NCI-H345 treated with DMSO at 0.1 percent for 48 hours (cell line): ENCODE measurements around the gene BPIFB4.

Experiments
- DNase-seq: peaks from one replicate; lab custom pipeline; 2025; ENCODE audit not compliant: unreplicated experiment; lab: John Stamatoyannopoulos, UW

Gene BPIFB4

DNA sequence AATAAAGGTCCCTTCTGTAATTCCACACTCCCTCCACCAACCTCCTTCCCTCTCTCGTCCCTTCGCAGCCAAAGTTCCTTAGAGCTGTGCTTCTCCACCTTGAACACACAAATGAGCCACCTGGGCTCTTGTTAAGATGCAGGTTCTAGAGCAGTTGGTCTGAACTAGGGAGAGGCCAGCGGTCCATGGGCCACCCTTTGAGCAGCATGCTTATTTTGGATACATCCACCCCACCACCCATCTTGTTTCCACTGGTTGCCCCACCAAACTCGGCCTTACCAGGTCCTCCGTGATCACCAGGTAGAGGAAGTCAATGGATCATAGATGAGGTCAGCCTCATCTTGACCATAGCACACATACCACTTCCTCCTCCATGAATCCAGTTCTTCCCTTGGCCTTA lies 81.2 kb downstream of the BPIFB4 start:
- no peak for DNase-seq
